ENCODE results near the gene MRFAP1. TPM values are rescaled to one million over a fixed set of nuclear protein-coding genes. Genes with fewer than 3 reads are reported as not detected.

Gene MRFAP1
- total RNA-seq: 100 to 1,000 TPM; 150 to 151 TPM

DNA sequence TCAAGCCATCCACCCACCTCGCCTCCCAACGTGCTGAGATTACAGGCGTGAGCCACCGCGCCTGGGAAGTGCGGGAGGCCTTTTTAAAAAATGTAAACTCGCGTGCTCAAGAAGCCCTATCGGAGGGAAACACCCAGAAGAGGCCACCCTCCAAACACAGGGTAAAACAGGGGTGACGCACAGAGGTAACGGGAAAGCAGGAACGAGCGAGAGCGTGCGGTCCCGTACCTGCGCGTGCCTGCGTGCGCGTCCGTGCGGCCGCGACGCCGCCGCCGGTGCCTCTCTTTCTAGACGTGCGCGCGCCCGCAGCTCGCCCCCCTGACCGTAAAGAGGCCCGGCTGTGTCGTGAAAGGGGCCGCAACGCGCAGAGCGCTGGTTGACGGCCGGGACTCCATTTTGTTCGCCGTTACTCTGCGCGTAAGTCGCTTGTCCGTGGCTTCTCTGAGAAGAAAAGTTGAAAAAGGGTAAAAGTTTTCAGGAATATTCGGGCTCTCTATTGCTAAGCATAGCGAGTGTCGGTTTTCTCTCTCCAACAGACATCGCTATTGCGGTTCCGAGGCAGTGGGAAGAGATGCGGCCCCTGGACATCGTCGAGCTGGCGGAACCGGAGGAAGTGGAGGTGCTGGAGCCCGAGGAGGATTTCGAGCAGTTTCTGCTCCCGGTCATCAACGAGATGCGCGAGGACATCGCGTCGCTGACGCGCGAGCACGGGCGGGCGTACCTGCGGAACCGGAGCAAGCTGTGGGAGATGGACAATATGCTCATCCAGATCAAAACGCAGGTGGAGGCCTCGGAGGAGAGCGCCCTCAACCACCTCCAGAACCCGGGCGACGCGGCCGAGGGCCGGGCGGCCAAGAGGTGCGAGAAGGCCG is at the start of gene MRFAP1:
Gene MRFAP1, plus strand, starts transcription at position 394 of the 872 bp plus-strand sequence. Its CDS starts 178 bp downstream, at position 572.
- CTCF ChIA-PET: interaction anchor here (0.6 to 1.0 kb wide), 3 partner anchors 9 to 74 kb away, joined by 3 read pairs; no protein-coding TSS in a partner anchor
- peak within 1 kb of the TSS; percentile 98 for H3K4me3 Mint-ChIP-seq

DNA sequence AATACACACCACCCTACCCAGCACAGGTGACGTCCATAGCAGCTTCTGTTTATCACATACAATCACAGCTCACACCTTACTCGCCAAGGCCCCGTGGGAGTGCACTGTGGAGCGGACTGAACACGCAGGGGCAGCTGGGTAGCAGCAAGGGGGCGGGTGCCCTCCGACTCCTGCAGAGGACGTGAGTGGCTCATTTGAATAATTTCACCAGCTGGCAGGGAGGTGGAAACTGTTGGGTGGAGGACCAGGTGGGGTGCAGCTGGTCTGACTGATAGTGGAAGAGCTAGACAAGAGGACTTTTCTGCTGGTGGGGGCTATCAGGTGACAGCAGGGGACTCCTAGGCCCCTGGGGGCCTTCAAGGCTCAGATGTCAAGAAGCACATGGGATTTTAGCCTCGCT is 49.2 kb upstream of the MRFAP1 start:
- H3K9me3 Mint-ChIP-seq: no peaks in the 10 kb centered on the region
- no peaks in the 10 kb centered on the region for H3K27me3 Mint-ChIP-seq (ENCODE audit: low read depth)
- DNase-seq: no peak
- CTCF ChIA-PET: no interaction called here
- no peak overlapping the region for H3K4me3 Mint-ChIP-seq
- no peak overlapping the region for H3K27ac Mint-ChIP-seq
- intact Hi-C loops (cut with micrococcal nuclease): no loop called here
- no peaks in the 10 kb centered on the region for H3K4me1 Mint-ChIP-seq (ENCODE audit: low read depth)
- H3K36me3 Mint-ChIP-seq (ENCODE audit: low read depth): peaks cover 2% of the 10 kb centered on the region

More for the DNA sequence above, at the start of gene MRFAP1:
- Mint-ChIP-seq H3K4me1 (ENCODE audit: low read depth) (peaks cover 28% of the 10 kb centered on the region), H3K9me3 (peaks cover 3% of the 10 kb centered on the region), H3K27me3 (ENCODE audit: low read depth) (no peaks in the 10 kb centered on the region), H3K36me3 (ENCODE audit: low read depth) (peaks cover 36% of the 10 kb centered on the region), H3K27ac (peak within 1 kb of the TSS; percentile 99)
- DNase-seq: peak; percentile 96
- intact Hi-C loops (cut with micrococcal nuclease): loop anchor here (1.0 to 2.0 kb wide), 11 partner anchors 18 to 462 kb away; partner anchors contain the start of genes BLOC1S4, KIAA0232, MAN2B2 and MRFAP1L1

DNA sequence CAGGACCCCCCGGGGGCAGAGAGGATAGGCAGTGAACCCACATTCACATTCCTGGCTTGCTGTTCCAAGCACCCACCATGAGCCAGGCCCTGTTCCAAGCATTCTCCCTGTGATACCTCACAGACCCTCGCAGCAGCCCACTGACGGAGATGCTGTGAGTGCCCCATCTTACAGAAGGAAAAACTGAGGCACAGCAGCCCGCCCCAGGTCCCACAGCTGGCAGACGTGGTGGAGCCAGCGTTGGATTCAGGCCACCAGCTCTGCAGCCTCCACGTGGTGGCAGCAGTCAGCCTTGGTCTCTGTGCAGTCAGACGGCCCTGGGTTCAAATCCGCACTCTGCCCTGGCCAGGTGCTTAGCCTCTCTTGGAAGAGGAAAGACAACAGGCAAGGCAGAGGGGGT is 48.7 kb upstream of the MRFAP1 start:
- Mint-ChIP-seq H3K4me3 (no peak overlapping the region), H3K4me1 (ENCODE audit: low read depth) (no peaks in the 10 kb centered on the region), H3K9me3 (no peaks in the 10 kb centered on the region), H3K36me3 (ENCODE audit: low read depth) (peaks cover 2% of the 10 kb centered on the region), H3K27ac (no peak overlapping the region), H3K27me3 (ENCODE audit: low read depth) (no peaks in the 10 kb centered on the region)
- intact Hi-C loops (cut with micrococcal nuclease): no loop called here
- DNase-seq: no peak
- CTCF ChIA-PET: no interaction called here

DNA sequence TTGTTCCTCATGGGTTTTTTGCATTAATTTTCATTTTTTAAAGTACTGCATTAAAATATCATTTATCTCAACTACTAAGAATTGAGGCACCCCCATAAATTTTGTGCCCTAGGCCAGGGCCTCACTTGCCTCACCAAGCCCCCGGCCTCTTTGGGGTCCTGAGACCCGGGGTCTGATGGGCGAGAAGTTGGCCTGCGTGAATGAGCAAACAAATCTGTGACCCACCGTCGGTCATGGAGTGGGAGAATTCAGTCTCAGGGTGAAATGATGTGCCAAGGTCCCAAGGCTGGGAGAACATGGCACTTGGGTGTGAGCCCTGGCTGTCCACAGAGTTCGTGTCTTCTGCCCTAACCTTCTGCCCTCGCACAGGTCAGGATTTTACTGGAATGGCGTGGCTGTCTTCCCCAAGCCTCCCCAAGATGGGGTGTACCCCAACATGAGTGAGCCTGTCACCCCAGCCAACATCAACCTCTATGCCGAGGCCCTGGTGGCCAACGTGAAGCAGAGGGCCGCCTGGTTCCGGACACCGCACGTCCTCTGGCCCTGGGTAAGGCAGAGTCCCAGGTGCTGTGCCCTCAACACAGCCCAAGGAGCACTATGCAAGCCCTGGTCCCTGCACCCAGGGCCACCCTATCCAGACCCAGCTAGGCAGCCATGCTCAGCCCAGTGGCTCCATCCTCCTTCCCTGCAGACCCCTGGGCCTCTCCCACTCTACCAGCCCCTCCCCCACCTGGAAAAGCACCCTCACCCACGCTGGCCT is 47.5 kb upstream of the MRFAP1 start:
- Mint-ChIP-seq H3K36me3 (ENCODE audit: low read depth) (peaks cover 2% of the 10 kb centered on the region), H3K4me3 (no peak overlapping the region), H3K4me1 (ENCODE audit: low read depth) (no peaks in the 10 kb centered on the region), H3K9me3 (no peaks in the 10 kb centered on the region), H3K27me3 (ENCODE audit: low read depth) (no peaks in the 10 kb centered on the region), H3K27ac (no peak overlapping the region)
- DNase-seq: no peak
- CTCF ChIA-PET: no interaction called here
- intact Hi-C loops (cut with micrococcal nuclease): no loop called here

DNA sequence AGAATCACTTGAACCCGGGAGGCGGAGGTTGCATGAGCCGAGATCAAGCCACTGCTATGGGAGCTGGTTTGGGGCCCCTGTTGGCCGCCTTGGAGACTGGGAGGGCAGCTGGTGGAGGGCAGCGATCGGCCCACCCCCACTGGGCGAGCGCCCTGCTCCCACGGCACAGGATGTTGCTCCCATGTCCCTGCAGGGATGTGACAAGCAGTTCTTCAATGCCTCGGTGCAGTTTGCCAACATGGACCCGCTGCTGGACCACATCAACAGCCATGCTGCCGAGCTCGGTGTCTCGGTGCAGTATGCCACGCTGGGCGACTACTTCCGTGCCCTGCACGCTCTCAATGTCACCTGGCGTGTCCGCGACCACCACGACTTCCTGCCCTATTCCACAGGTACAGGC is 46.1 kb upstream of the MRFAP1 start:
- CTCF ChIA-PET: no interaction called here
- no peaks in the 10 kb centered on the region for H3K9me3 Mint-ChIP-seq

DNA sequence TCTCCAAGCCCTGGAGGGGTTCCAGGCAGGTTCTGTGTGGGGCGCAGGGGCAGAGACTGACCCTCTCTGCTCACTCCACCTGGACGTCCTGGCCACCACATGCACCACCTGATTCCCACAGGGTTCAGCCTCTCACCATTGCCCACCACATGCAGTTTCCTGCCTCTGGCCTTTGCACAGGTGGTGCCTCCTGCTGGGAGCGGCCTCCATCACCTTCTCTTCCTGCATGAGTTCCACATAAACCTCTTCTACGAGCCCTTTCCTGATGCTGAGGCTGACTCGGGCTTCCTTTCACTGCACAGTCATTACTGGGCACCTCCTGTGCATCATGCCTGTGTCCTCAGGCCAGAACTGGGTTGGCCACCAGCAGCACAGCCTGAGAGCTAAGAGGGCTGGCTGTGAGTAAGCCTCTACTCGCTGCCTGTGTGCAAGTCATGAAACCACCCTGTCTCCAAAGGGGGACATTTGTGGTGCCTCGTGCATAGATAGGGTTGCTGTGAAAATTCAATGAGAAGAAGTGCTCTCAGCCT is 45.6 kb upstream of the MRFAP1 start:
- peaks cover 2% of the 10 kb centered on the region for H3K36me3 Mint-ChIP-seq (ENCODE audit: low read depth)
- H3K4me3 Mint-ChIP-seq: no peak overlapping the region
- H3K27me3 Mint-ChIP-seq (ENCODE audit: low read depth): no peaks in the 10 kb centered on the region
- no peak for DNase-seq
- H3K27ac Mint-ChIP-seq: no peak overlapping the region
- CTCF ChIA-PET: no interaction called here
- intact Hi-C loops (cut with micrococcal nuclease): no loop called here
- no peaks in the 10 kb centered on the region for H3K9me3 Mint-ChIP-seq
- H3K4me1 Mint-ChIP-seq (ENCODE audit: low read depth): no peaks in the 10 kb centered on the region

More for the DNA sequence above, 46.1 kb upstream of the MRFAP1 start:
- no peak for DNase-seq
- peaks cover 2% of the 10 kb centered on the region for H3K36me3 Mint-ChIP-seq (ENCODE audit: low read depth)
- H3K4me3 Mint-ChIP-seq: no peak overlapping the region
- intact Hi-C loops (cut with micrococcal nuclease): no loop called here
- no peak overlapping the region for H3K27ac Mint-ChIP-seq
- H3K27me3 Mint-ChIP-seq (ENCODE audit: low read depth): no peaks in the 10 kb centered on the region
- no peaks in the 10 kb centered on the region for H3K4me1 Mint-ChIP-seq (ENCODE audit: low read depth)

DNA sequence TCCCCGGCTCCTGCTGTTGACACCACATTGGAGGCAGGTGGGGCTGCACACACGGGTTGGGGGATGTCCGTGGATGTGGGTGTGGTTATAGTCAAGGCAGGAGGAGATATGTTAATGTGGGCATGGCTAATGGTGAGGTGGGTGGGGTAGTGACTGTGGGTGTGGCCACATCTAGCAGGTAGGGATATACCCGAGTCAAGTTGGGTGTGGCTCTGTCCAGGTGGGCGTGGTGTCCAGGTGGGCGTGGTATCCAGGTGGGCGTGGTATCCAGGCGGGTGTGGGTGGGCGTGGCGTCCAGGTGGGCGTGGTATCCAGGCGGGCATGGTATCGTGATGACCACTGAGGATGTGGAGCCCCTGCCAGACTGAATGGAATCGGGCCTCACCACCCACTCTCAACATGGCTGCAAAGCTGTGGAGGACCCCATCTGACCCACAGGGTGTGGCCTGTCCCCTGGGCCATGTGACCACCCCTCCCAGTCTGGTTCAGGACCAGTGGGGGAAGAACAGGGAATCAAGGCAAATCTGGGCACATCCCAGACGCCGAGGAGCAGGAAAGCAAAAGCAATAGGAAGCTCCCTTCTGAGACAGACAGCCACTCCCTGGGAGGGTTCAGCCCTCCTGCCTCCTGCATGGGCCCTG is 44.5 kb upstream of the MRFAP1 start:
- H3K9me3 Mint-ChIP-seq: no peaks in the 10 kb centered on the region
- H3K27me3 Mint-ChIP-seq (ENCODE audit: low read depth): no peaks in the 10 kb centered on the region
- H3K27ac Mint-ChIP-seq: no peak overlapping the region
- CTCF ChIA-PET: interaction anchor here (0.7 kb wide), 1 partner anchor 35 kb away, joined by 3 read pairs; no protein-coding TSS in a partner anchor
- intact Hi-C loops (cut with micrococcal nuclease): no loop called here
- no peak overlapping the region for H3K4me3 Mint-ChIP-seq
- no peak for DNase-seq
- H3K36me3 Mint-ChIP-seq (ENCODE audit: low read depth): no peaks in the 10 kb centered on the region
- H3K4me1 Mint-ChIP-seq (ENCODE audit: low read depth): no peaks in the 10 kb centered on the region

DNA sequence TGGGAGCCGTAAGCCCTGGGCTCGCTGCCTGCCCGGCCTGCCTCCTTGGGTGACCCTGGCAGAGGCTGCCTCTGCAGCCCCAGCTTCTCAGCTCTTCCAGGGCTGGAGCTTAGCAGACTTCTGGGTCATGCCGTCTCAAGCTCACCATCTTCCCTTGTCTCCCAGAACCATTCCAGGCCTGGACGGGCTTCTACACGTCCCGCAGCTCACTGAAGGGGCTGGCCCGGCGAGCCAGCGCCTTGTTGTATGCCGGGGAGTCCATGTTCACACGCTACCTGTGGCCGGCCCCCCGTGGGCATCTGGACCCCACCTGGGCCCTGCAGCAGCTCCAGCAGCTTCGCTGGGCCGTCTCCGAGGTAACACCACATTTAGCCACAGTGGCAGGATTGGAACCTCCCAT is 43.5 kb upstream of the MRFAP1 start:
- CTCF ChIA-PET: interaction anchor here (0.7 kb wide), 1 partner anchor 35 kb away, joined by 3 read pairs; no protein-coding TSS in a partner anchor
- Mint-ChIP-seq H3K36me3 (ENCODE audit: low read depth) (peaks cover 6% of the 10 kb centered on the region), H3K4me3 (no peak overlapping the region), H3K27ac (no peak overlapping the region), H3K9me3 (no peaks in the 10 kb centered on the region), H3K4me1 (ENCODE audit: low read depth) (no peaks in the 10 kb centered on the region), H3K27me3 (ENCODE audit: low read depth) (no peaks in the 10 kb centered on the region)
- intact Hi-C loops (cut with micrococcal nuclease): no loop called here
- no peak for DNase-seq

DNA sequence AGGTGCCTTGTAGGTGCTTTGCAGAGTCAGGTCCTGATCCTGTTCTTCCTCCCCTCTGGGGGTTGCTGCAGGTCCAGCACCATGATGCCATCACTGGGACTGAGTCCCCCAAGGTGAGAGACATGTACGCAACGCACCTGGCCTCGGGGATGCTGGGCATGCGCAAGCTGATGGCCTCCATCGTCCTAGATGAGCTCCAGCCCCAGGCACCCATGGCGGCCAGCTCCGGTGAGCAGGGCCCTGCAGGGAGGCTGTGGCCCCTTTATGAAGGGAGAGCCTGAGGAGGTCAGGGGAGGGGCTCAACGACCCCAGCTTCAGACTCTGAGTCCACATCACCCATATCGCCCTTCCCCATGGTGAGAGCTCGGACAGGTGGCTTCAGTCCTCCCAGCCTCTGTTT is 42.4 kb upstream of the MRFAP1 start:
- Mint-ChIP-seq H3K4me1 (ENCODE audit: low read depth) (no peaks in the 10 kb centered on the region), H3K27me3 (ENCODE audit: low read depth) (no peaks in the 10 kb centered on the region), H3K4me3 (no peak overlapping the region), H3K27ac (no peak overlapping the region), H3K9me3 (no peaks in the 10 kb centered on the region), H3K36me3 (ENCODE audit: low read depth) (peaks cover 11% of the 10 kb centered on the region)
- intact Hi-C loops (cut with micrococcal nuclease): no loop called here
- CTCF ChIA-PET: interaction anchor here (0.7 to 1.1 kb wide), 2 partner anchors 9 to 504 kb away, joined by 3 read pairs; no protein-coding TSS in a partner anchor
- DNase-seq: no peak

DNA sequence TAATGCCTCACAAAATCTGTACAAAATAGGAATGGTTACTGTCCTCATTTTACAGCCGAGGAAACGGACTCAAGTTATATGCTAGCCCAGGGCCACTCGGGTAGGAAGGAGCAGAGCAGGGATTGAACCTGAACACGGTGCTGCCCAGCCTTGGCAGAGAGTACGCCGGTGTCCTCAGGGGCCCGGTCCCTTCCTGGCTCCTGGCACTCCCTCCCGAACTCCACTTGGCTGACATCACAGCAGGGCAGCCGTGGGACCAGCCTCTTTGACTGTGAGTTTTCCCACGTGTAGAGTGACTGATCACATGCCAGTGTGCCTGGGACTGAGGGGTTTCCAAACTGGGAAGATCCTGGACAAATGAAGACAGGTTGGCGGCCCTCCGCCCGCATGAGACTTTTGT is 41.8 kb upstream of the MRFAP1 start:
- peaks cover 14% of the 10 kb centered on the region for H3K36me3 Mint-ChIP-seq (ENCODE audit: low read depth)
- H3K27me3 Mint-ChIP-seq (ENCODE audit: low read depth): no peaks in the 10 kb centered on the region
- no peak overlapping the region for H3K4me3 Mint-ChIP-seq
- CTCF ChIA-PET: interaction anchor here (0.7 to 1.1 kb wide), 2 partner anchors 10 to 504 kb away, joined by 3 read pairs; no protein-coding TSS in a partner anchor
- H3K9me3 Mint-ChIP-seq: peaks cover 2% of the 10 kb centered on the region
- H3K4me1 Mint-ChIP-seq (ENCODE audit: low read depth): no peaks in the 10 kb centered on the region
- intact Hi-C loops (cut with micrococcal nuclease): no loop called here
- no peak overlapping the region for H3K27ac Mint-ChIP-seq
- no peak for DNase-seq

DNA sequence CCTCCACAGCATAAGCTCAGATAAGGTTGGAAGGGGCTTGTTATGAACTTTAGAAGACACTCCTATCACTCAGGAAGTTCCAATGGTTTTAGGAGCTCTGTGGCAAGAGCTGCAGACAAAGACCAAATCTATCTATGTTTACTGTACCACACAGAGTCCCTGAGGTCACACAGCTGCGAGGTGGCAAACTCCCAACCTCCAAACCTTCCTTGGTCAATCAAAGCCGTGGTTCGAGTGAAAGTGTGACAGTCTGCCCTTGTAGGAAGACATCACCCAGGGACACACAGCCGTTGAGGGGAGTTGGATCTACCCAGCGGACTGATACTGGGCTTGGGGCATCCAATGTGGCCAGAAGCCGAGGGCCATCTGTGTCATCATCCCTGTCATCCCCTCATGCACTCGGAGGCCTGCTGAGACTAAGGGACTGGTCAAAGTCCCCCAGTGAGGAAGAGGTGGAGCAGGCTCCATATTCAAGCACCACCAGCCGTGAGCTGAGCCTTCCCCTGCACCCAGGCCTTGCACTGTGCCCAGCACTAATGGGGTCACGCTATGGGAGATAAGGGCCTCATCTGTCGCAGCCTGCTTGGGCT is 38.7 kb upstream of the MRFAP1 start:
- peaks cover 15% of the 10 kb centered on the region for H3K9me3 Mint-ChIP-seq
- no peaks in the 10 kb centered on the region for H3K4me1 Mint-ChIP-seq (ENCODE audit: low read depth)
- no peak overlapping the region for H3K4me3 Mint-ChIP-seq
- intact Hi-C loops (cut with micrococcal nuclease): no loop called here
- H3K27me3 Mint-ChIP-seq (ENCODE audit: low read depth): no peaks in the 10 kb centered on the region
- CTCF ChIA-PET: no interaction called here
- H3K36me3 Mint-ChIP-seq (ENCODE audit: low read depth): peaks cover 39% of the 10 kb centered on the region
- DNase-seq: no peak
- no peak overlapping the region for H3K27ac Mint-ChIP-seq

DNA sequence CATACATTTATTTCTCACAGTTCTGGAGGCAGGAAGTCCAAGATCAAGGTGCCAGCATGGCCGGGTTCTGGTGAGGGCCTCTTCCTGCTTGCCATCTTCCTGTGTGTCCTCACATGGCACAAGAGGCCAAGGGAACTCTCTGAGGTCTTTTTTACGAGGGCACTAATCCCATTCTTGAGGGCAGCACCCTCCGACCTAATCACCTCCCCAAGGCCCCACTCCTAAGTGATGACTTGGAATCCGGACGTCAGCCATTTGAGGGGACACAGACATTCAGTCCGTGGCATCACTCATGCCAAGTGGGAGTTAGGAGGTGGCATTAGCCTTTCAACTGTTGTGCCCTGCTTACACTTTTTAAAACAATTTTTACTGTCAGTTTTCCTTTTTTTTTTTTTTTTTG is 38.2 kb upstream of the MRFAP1 start:
- Mint-ChIP-seq H3K27ac (no peak overlapping the region), H3K36me3 (ENCODE audit: low read depth) (peaks cover 40% of the 10 kb centered on the region), H3K9me3 (peaks cover 15% of the 10 kb centered on the region), H3K4me3 (no peak overlapping the region), H3K27me3 (ENCODE audit: low read depth) (no peaks in the 10 kb centered on the region), H3K4me1 (ENCODE audit: low read depth) (no peaks in the 10 kb centered on the region)
- DNase-seq: no peak
- intact Hi-C loops (cut with micrococcal nuclease): no loop called here
- CTCF ChIA-PET: no interaction called here
